ENCODE results near the gene MAPK8IP3. TPM values are rescaled to one million over a fixed set of nuclear protein-coding genes. Genes with fewer than 3 reads are reported as not detected.

Gene MAPK8IP3
- total RNA-seq, 2 experiments from 2014 or later, result 290 to 297 TPM

DNA sequence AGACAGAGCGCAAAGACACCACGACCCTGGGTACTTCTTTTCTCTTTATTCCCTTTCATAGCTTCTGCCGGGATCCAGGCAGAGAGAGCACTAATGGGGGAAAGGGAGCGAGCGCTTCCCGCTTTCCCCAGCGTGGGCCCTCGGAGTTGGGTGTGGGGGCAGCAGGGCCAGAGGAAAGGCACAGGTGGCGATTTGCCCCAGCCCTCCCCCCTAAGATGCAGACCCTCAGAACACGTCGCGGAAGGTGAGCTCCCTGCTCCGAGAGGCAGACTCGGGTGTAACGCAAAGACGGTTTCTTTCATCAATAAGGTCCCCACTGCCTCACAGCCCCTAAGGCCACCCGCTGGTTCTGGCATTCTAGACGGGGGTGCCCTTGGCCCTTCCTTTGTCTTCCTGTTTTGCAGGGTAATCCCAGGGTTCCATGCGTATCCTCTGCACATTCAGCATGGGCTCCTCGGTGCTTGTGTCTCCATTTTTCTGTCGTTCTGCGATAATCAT lies 65.9 kb downstream of the MAPK8IP3 start:
- Histone ChIP-seq H3K36me3 (ENCODE audit: insufficient read depth, low read length) (peaks cover 26% of the 10 kb centered on the region), H3K27ac (ENCODE audit: low read depth in 1 of 2, low read length in 2 of 2) (peak overlapping the region; percentile 41 to 69), H3K4me3 (ENCODE audit: low read length) (peak overlapping the region; percentile 89), H3K27me3 (ENCODE audit: control insufficient read depth in 1 of 2, insufficient read depth in 2 of 2, low read length in 2 of 2) (no peaks in the 10 kb centered on the region), H3K9me3 (ENCODE audit: control insufficient read depth in 1 of 2, insufficient read depth in 1 of 2, low read length in 2 of 2) (peaks cover 0 to 2% of the 10 kb centered on the region in 2 experiments), H3K4me1 (ENCODE audit: insufficient read depth, low read length) (peaks cover 42% of the 10 kb centered on the region)
- intact Hi-C loops (cut with DNase I, micrococcal nuclease), result loop anchor here (2.0 to 10.0 kb wide), 9 partner anchors 55 to 420 kb away; partner anchors contain the start of genes FAHD1 (in 2 of the 2), HAGH (in 2 of the 2), GNPTG (in 1 of the 2) and JPT2 (in 1 of the 2)
- TF ChIP-seq, protein P1, sequence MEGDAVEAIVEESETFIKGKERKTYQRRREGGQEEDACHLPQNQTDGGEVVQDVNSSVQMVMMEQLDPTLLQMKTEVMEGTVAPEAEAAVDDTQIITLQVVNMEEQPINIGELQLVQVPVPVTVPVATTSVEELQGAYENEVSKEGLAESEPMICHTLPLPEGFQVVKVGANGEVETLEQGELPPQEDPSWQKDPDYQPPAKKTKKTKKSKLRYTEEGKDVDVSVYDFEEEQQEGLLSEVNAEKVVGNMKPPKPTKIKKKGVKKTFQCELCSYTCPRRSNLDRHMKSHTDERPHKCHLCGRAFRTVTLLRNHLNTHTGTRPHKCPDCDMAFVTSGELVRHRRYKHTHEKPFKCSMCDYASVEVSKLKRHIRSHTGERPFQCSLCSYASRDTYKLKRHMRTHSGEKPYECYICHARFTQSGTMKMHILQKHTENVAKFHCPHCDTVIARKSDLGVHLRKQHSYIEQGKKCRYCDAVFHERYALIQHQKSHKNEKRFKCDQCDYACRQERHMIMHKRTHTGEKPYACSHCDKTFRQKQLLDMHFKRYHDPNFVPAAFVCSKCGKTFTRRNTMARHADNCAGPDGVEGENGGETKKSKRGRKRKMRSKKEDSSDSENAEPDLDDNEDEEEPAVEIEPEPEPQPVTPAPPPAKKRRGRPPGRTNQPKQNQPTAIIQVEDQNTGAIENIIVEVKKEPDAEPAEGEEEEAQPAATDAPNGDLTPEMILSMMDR (IDR thresholded peaks at IDR 0.05), result no peak
- DNase-seq, result no peak
- Mint-ChIP-seq H3K4me3 (peak overlapping the region; percentile 98), H3K27ac (peak overlapping the region; percentile 92), H3K36me3 (ENCODE audit: low read depth) (peaks cover 36% of the 10 kb centered on the region), H3K4me1 (ENCODE audit: low read depth) (peaks cover 16% of the 10 kb centered on the region), H3K9me3 (no peaks in the 10 kb centered on the region), H3K27me3 (no peaks in the 10 kb centered on the region)
- no peak for ATAC-seq (ENCODE audit: poor library complexity)
- ChIA-PET CTCF (interaction anchor here (1.2 to 4.0 kb wide), 2 partner anchors 11 to 41 kb away, joined by 3 to 21 read pairs; partner anchors contain the start of genes NUBP2 and SPSB3), POLR2A (interaction anchor here (1.1 to 7.9 kb wide), 5 partner anchors 10 to 761 kb away, joined by 3 to 163 read pairs (median 7); partner anchors contain the start of genes FAHD1, HAGH, NUBP2 and SPSB3)

DNA sequence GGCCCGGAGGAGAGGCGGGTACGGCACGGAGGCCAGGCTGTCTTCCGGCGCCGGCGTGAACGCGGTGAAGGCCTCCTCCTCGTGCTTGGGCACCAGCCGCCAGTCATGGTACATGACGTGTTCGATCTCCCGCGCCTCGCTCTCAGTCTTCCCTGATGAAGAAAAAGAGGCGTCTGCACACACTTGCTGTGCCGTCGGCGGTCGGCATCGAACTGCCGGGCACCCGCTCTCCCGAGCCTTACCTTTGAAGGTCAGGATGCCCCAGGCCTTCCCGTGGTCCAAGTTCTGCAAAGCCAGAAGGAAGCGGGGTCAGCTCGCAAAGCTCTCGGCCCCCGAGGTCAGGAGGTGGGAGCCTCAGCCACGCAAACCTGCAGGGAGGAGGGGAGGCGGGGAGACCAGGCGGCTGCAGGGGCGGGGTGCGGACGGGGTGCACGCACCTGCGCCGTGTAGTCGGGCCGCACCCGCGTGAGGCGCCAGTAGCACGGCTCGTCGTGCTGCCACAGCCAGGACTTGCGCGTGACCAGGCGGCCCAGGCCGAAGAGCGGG lies 66.4 kb downstream of the MAPK8IP3 start, which contains the start of gene EME2:
Gene EME2, plus strand, starts transcription at position 449 of the 546 bp plus-strand sequence. CDS start 418 bp downstream, outside the sequence.
- peak within 1 kb of the TSS; percentile 92 for H3K27ac Mint-ChIP-seq

More for the DNA sequence above, 66.4 kb downstream of the MAPK8IP3 start, which contains the start of gene EME2:
- ChIA-PET CTCF (interaction anchor here (1.1 to 4.0 kb wide), 3 partner anchors 10 to 66 kb away, joined by 3 to 21 read pairs (median 3); partner anchors contain the start of genes MAPK8IP3, NUBP2 and SPSB3), POLR2A (interaction anchor here (0.8 to 7.9 kb wide), 5 partner anchors 9 to 463 kb away, joined by 5 to 163 read pairs (median 7); partner anchors contain the start of genes FAHD1, HAGH, MAPK8IP3 and NUBP2)
- Histone ChIP-seq H3K27ac (ENCODE audit: low read depth in 1 of 2, low read length in 2 of 2) (peak within 1 kb of the TSS; percentile 41 to 69), H3K4me3 (ENCODE audit: low read length) (peak within 1 kb of the TSS; percentile 89), H3K36me3 (ENCODE audit: insufficient read depth, low read length) (peaks cover 27% of the 10 kb centered on the region), H3K9me3 (ENCODE audit: control insufficient read depth in 1 of 2, insufficient read depth in 1 of 2, low read length in 2 of 2) (peaks cover 0 to 4% of the 10 kb centered on the region in 2 experiments), H3K27me3 (ENCODE audit: control insufficient read depth in 1 of 2, insufficient read depth in 2 of 2, low read length in 2 of 2) (no peaks in the 10 kb centered on the region), H3K4me1 (ENCODE audit: insufficient read depth, low read length) (peaks cover 42% of the 10 kb centered on the region)
- peak; percentile 45 for ATAC-seq (ENCODE audit: poor library complexity)
- H3K4me1 Mint-ChIP-seq (ENCODE audit: low read depth), result peaks cover 16% of the 10 kb centered on the region
- H3K4me3 Mint-ChIP-seq, result peak within 1 kb of the TSS; percentile 98
- H3K36me3 Mint-ChIP-seq (ENCODE audit: low read depth), result peaks cover 36% of the 10 kb centered on the region
- TF ChIP-seq, protein P1 (IDR thresholded peaks at IDR 0.05), result no peak
- peak in 12 of 14 experiments; percentile 27 to 74 (median 44) for DNase-seq
- H3K27me3 Mint-ChIP-seq, result no peaks in the 10 kb centered on the region
- no peaks in the 10 kb centered on the region for H3K9me3 Mint-ChIP-seq
- intact Hi-C loops (cut with DNase I, micrococcal nuclease), result loop anchor here (2.0 to 10.0 kb wide), 9 partner anchors 54 to 420 kb away; partner anchors contain the start of genes FAHD1 (in 2 of the 2), HAGH (in 2 of the 2), GNPTG (in 1 of the 2) and JPT2 (in 1 of the 2)
